ENCODE measurements around the gene TADA2A. TPM values are rescaled to one million over a fixed set of nuclear protein-coding genes. Genes with fewer than 3 reads are reported as not detected.

TADA2A gene
- total and polyA plus RNA-seq, 2 of the 8 experiments (the other 6 are each of a cell fraction or from before 2014, with no cell fraction given): 8.4 to 18.5 TPM

DNA sequence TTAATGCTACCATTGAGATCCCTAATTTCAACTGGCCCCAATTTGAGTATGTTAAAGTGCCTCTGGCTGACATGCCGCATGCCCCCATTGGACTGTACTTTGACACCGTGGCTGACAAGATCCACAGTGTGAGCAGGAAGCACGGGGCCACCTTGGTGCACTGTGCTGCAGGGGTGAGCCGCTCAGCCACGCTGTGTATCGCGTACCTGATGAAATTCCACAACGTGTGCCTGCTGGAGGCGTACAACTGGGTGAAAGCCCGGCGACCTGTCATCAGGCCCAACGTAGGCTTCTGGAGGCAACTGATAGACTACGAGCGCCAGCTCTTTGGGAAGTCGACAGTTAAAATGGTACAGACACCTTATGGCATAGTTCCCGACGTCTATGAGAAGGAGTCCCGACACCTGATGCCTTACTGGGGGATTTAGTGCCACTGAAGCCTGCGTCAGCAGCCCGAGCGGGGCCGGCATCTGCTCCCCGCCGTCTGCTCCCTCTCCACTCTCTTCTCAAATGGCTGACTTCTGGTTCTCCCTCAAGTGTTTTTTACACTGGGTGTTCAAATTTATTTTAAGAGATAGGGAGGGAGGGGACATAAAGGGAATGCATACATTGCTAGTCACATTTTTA lies 105.9 kb downstream of the TADA2A start (continued):
- TF ChIP-seq, protein P1, sequence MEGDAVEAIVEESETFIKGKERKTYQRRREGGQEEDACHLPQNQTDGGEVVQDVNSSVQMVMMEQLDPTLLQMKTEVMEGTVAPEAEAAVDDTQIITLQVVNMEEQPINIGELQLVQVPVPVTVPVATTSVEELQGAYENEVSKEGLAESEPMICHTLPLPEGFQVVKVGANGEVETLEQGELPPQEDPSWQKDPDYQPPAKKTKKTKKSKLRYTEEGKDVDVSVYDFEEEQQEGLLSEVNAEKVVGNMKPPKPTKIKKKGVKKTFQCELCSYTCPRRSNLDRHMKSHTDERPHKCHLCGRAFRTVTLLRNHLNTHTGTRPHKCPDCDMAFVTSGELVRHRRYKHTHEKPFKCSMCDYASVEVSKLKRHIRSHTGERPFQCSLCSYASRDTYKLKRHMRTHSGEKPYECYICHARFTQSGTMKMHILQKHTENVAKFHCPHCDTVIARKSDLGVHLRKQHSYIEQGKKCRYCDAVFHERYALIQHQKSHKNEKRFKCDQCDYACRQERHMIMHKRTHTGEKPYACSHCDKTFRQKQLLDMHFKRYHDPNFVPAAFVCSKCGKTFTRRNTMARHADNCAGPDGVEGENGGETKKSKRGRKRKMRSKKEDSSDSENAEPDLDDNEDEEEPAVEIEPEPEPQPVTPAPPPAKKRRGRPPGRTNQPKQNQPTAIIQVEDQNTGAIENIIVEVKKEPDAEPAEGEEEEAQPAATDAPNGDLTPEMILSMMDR (IDR thresholded peaks at IDR 0.05; ENCODE audit: control extremely low read depth in 1 of 3, insufficient read depth in 1 of 3, low read depth in 1 of 3, low read length in 3 of 3): no peak
- TF ChIP-seq CHD7 (IDR thresholded peaks at IDR 0.05; ENCODE audit: insufficient replicate concordance, low read length) (no peak), KDM1A (IDR thresholded peaks at IDR 0.05; ENCODE audit: borderline replicate concordance, low read length) (no peak), NANOG (IDR thresholded peaks at IDR 0.05; ENCODE audit: insufficient read depth, low read depth, low read length, poor library complexity, severe bottlenecking) (no peak), JUND (IDR thresholded peaks at IDR 0.05; ENCODE audit: low read length) (no peak), CHD1 (IDR thresholded peaks at IDR 0.05; ENCODE audit: low read depth, low read length) (no peak)
